Left ventricle myocardium superior (tissue), 1 donor: ENCODE results near the gene SLFN12L. TPM values are rescaled to one million over a fixed set of nuclear protein-coding genes. Genes with fewer than 3 reads are reported as not detected.
A peak's percentile ranks its signal among the peaks of the same experiment; 100 is the strongest.
"Not testable (repeated sequence)": the region's sequence is repeated elsewhere in the genome, so short reads cannot be mapped to it uniquely, and the experiment has no call there.

Source experiments
- ATAC-seq: fragments of 200-7000 bp; cut with Tn5 transposase; one replicate; pipeline ENCODE4 v1.9.1; 2020; ENCODE audit warnings: mild to moderate bottlenecking, moderate library complexity
- DNase-seq: peaks from one replicate; pipeline ENCODE4 v3.0.0-alpha.2; 2020
- intact Hi-C: fragments of 100-400 bp; cut with micrococcal nuclease; formaldehyde crosslinking; loops from one replicate; pipeline ENCODE4 v1.11.0; 2022
- long read RNA-seq: library from polyadenylated mRNA; unstranded; transcript quantifications from one replicate; pipeline ENCODE4 v2.0.0, GENCODE V29; 2021
- total RNA-seq: library from RNA; stranded (reverse); fragmentation: NEBNext Ultra II Directional; extraction: Animal tissue kit (Norgen Biotek cat#: 25700); gene quantifications from one replicate; pipeline ENCODE4 v1.2.1, GENCODE V29; 2021
- donor health status: DM: no; HTN: yes; CAD: no; lungs with severe emphysema.

Gene SLFN12L
- total RNA-seq, result 0.32 TPM
- long read RNA-seq, result 0 reads

DNA sequence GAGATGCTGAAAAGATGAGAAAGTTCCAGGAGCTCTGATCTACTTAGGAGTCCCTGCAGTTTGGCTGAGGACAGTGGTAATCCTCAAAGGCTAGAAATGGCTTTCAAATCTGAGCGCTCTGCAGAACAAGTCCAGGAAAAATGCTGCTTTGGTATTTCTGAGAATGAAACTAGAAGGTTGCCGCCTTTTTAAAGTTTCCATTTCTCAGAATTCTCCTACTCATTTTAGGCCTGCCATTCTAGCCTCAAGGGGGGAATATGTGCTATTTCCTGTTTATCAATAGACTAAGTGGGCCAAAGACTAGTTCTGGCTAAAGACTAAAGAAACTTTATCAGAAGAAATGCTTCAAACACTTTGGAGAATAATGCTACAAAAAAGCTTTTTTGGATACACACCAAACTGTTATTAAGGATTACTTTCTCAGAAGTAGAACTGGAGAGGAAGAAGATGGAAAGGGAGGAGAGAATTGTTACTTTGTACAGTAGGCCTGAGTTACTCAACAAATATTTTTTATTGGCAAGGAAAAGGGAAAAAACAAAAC, at the start of gene SLFN12L:
SLFN12L (minus strand) TSS at position 78 of the 541 bp plus-strand sequence. CDS start 15,314 bp downstream, outside the sequence.
- peak; percentile 43 for ATAC-seq
- intact Hi-C loops, result loop anchor here (5.0 kb wide), 1 partner anchor 225 kb away; no protein-coding TSS in a partner anchor
- DNase-seq, result no peak

DNA sequence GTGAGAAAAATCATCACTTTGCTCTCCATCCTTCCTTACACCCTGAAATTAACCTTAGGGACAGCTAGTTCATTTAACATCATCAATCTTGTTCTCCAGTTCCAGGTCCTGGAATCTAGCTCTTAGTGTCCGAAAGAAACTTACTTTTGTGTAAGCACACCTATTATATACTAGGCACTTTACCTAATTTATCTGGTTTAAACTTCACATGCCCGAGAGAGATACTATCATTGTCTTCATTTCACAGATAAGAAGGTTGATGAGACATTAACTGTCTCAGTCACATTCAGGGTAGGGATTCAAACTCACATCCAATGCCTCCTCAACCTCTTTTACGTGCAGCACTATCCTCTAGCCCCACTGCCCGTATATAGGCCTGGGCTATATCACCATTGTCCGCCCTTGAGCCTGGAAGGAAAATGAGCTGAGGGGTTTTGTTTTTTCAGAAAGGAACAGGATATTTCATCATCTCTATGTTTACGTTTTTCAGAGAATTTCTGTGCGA, 49.1 kb upstream of the SLFN12L start:
- ATAC-seq (peak; percentile 10), DNase-seq (no peak)
- intact Hi-C loops, result no loop called here

DNA sequence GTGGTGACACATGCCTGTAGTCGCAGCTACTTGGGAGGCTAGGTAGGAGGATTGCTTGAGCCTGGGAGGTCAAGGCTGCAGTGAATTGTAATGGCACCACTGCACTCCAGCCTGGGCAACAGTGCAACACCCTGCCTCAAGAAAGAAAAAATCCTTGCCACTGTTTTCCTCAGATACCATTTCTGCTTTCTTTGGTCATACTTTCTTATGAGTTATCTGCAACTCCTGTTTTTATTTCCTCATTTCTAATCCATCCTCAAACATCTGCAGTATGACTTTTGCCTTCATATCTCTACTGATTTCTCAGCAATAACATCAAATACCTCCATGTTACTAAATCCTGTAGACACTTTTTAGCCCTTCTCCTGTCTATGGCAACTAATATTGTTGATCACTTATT, 46.6 kb upstream of the SLFN12L start:
- intact Hi-C loops, result no loop called here
- ATAC-seq (no peak), DNase-seq (no peak)

DNA sequence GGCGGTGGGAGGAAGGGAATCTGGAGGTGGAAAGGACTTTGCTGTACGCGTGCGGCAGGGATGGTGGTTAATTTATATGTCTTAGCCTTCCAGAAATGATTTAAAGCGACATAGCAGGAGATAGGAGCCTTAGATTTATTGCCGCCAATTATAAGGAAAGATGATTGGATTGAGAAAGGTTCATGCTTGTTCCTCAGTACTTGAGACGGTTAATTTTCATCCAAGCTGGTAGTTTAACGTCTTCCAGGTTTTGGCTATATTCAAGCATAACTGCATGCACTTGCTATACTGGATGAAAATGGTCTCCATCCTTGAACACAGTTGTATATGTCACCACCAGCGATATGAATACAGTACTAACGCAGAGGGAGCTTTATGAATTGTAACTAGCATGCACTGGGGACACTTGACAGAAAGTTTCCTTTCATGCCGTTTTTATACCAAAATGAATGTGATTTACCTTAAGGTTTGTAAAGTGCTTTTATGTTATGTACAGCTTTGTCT, 41.5 kb upstream of the SLFN12L start:
- no peak for DNase-seq
- intact Hi-C loops, result no loop called here

GRCh38 chr17:35578197-35578928, 40.9 kb upstream of the SLFN12L start, which contains the start of gene PEX12:
PEX12 (minus strand) TSS chr17:35578571; CDS start chr17:35578021, 550 bp downstream.
- ATAC-seq (peak; percentile 98), DNase-seq (peak; percentile 90)
- intact Hi-C loops, result no loop called here

More for the DNA sequence above, 41.5 kb upstream of the SLFN12L start:
- ATAC-seq, result no peak

- no peak for DNase-seq
- intact Hi-C loops, result no loop called here
- ATAC-seq, result peak; percentile 40
Observed at GRCh38 chr17:35577830-35578196, 40.3 kb upstream of the SLFN12L start.

DNA sequence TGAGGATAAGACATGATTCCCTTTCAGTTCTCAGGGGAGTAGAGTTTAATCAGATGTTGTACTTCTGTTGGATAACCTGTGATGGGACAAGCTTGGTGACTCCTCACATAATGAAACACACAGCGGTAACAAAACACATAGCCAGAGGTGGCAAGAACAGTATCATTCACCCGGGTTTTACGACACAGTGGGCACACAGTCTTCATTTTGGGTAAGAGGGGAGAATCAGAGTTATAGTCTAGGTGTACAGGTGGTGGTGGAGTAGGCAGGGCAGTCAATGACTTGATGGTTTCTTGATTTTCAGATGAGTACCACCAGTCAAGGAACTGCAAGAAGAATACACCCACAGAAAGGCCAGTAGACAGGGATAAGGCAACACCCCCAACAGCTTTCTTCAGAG, 38.3 kb upstream of the SLFN12L start:
- ATAC-seq (no peak), DNase-seq (no peak)
- intact Hi-C loops, result no loop called here

GRCh38 chr17:35569405-35569804, 31.9 kb upstream of the SLFN12L start:
- ATAC-seq (no peak), DNase-seq (no peak)
- intact Hi-C loops, result no loop called here

DNA sequence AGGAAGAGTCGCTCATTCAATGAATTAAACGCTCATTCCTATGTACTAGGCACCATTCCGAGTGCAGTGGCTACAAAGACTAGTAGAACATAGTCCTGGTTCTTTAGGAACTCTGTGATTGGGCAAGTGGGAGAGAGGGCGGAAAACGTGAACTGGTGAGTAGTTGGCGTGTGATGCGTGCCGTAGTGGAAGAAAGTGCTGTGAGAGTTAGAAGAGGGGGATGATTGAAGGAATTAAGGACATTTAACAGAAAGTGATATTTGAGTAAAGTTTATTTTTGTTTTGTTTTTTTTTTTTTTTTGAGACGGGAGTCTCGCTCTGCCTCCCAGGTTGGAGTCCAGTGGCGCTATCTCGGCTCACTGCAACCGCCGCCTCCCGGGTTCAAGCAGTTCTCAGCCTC, 31.1 kb upstream of the SLFN12L start:
- ATAC-seq, result no peak
- DNase-seq, result no peak
- intact Hi-C loops, result no loop called here

GRCh38 chr17:35566968-35567367, 29.5 kb upstream of the SLFN12L start:
- intact Hi-C loops, result no loop called here
- DNase-seq (no peak), ATAC-seq (no peak)

DNA sequence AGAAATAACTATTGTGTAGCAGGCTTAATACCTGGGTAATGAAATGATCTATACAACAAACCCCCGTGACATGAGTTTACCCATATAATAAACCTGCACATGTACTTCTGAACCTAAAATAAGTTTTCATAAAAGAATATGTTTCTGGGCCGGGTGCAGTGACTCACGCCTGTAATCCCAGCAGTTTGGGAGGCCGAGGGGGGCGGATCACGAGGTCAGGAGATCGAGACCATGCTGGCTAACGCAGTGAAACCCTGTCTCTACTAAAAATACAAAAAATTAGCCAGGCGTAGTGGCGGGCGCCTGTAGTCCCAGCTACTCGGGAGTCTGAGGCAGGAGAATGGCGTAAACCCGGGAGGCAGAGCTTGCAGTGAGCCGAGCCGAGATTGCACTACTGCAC, 25.7 kb upstream of the SLFN12L start:
- intact Hi-C loops, DNase-seq, ATAC-seq: not testable (repeated sequence)

- ATAC-seq (no peak), DNase-seq (no peak)
- intact Hi-C loops, result no loop called here
Observed at GRCh38 chr17:35560703-35561102, 23.2 kb upstream of the SLFN12L start, which contains the start of gene SLFN14. SLFN14 (minus strand) TSS chr17:35560819; CDS start chr17:35558062, 2,757 bp downstream.

DNA sequence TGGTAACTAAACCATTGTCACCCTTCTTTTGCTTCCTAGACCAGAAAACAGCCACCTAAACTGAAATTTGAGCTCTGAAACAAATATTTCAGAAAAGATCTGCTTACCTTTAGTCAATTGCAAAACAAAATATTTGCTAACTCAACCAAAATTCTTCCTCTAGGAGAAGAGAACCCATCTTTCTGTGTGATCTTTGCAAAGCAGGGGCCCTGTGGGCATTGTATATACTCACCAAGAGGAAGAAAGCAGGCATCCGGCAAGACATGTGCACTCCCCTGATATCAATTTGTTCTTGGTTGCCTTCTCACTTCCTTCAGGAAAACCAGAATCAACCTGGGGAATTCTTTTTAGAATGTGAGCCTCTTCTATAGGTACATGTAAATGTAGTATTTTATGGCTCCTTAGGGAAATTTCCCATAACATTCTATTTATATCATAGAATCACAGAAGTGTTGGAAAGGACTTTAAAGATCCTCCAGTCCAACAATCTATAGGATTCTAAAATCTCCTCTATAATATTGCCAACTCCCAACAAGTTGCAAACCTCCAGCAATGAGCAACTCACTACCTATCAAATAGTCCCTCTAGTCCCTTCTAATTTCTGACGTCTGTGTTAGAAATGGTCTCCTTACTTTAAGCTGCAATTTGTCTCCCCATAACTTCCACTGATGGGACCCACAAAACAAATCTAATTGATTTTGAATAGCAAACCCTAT, 22.2 kb upstream of the SLFN12L start:
- DNase-seq, result no peak
- intact Hi-C loops, result no loop called here
- ATAC-seq, result no peak

- DNase-seq, result no peak
- intact Hi-C loops, result no loop called here
- no peak for ATAC-seq
Observed at GRCh38 chr17:35557353-35557752, 19.9 kb upstream of the SLFN12L start.

- ATAC-seq (no peak), DNase-seq (no peak)
- intact Hi-C loops, result no loop called here
Observed at GRCh38 chr17:35555691-35556090, 18.2 kb upstream of the SLFN12L start.

DNA sequence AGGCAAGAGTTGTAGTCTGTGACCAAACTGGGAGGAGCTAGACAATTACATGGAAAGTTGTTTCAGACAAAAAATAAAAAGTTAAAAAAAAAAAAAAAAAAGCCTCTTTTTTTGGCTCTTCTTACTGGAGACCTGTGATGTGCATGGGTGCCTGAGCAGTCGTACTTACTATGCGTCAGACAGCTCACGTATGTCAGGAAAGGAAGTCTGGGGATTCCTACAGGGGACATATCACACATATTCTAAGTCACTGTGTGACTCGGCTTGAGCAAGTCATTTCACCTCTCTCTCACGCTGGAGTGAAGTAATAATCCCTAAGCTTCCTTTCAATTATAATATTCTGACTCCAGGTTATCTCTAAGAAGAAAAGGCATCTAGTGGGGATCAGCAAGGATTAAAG, 17.2 kb upstream of the SLFN12L start:
- no peak for DNase-seq
- no peak for ATAC-seq
- intact Hi-C loops, result no loop called here

DNA sequence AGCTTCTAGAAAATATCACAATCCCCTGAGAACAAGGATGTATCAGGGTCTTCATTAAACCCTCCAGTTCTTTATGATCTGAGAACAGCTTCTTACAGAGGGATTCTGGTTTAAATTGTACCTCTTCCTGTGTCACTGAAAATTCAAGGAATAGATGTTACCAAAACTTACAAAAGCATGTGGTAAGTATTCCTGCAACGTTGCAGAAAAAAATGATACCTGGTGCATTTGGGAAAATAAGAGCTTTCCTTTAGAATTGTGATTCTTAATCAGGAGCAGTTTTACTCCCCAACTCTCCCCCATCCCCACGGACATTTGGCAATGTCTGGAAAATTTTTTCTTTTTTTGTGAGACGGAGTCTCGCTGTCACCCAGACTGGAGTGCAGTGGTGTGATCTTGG, 15.8 kb upstream of the SLFN12L start:
- intact Hi-C loops, result no loop called here
- no peak for ATAC-seq
- no peak for DNase-seq

- ATAC-seq (no peak), DNase-seq (no peak)
- intact Hi-C loops, result no loop called here
Observed at GRCh38 chr17:35548978-35549377, 11.5 kb upstream of the SLFN12L start.

- intact Hi-C loops, result no loop called here
- no peak for DNase-seq
- ATAC-seq, result peak; percentile 66
Observed at GRCh38 chr17:35548208-35548810, 10.8 kb upstream of the SLFN12L start.
